Stimulated activated CD4-positive, alpha-beta T cell treated with anti-CD3 and anti-CD28 coated beads, Interleukin-4, amount 100 ng/mL, for 48 hours (primary cell): ENCODE measurements around the gene DDN.

Source experiments
- DNase-seq, 2 donors: peaks; one replicate each; pipeline ENCODE4 v3.0.0-alpha.2; 2020; ENCODE audit warnings: low read depth in 2 of 2

The DDN gene

GRCh38 chr12:49013428-49013827 lies 14.3 kb upstream of the DDN start:
- DNase-seq: no peak

DNA sequence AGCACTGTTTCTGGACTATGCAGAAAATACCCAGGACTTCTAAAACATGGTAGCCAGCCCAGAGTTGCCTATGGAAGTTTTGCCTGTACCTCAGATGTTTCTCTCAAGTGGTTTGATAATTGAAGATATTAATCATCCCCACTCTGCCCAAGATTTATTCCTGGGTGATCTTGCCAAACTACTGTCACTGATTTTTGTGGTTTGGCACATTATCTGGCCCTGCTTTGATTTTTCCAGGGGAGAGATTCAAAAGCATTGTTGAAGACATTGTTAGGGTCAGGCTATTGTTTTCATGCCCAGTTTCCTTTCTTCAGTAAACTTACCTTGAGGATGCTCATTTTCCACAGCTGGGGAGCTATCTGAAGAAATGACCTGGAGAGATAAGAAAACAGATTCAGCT lies 13.6 kb upstream of the DDN start:
- no peak for DNase-seq

DNA sequence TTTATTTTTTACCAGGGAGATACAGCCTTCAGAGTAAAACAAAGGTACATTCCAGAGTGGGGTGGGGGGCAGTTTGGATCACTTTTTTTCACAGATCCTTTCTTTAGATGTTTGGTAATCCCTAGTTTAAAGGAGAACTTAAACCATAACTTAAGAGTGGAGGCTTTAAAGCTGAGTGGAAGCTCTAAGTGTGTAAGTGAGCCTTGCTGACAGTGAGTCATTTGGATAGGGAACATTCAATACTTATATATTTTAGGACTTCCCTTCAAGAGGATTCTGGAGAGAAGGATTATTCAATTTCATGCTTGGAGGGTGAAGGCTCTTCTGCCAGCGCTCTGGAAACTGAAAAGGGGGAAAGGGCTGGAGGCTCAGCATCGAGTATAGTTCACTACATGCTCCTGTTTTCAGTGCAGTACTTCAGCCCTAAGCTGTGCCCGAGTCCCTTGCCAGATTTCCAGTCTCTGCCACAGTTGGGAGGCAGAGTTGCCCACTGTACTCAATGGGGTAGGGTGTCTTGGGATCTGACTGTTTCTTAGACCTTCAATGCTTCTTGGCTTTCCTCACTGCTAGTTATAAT lies 11.0 kb upstream of the DDN start:
- no peak for DNase-seq

- no peak for DNase-seq
Observed at GRCh38 chr12:49008943-49009342, 9.8 kb upstream of the DDN start.

DNA sequence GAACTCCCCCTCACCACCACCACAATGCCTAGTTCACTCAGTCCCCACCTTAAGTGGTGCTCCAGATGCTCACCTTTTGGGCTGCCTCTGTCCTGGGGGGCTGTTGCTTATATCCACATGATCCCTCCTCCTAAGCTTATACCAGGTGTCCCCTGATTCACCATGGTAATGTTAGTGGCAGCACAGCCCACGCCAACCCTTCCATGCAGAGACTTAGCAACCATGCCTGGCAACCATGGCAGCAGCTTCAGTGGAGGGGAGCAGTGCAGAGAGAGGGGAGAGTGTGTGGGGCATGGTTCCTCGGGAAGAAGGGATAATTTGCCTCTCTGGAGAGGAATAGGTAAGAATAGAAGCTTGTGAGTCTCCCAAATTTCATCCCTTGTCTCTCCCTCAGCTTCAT lies 1.2 kb upstream of the DDN start:
- no peak for DNase-seq

- DNase-seq: no peak
Observed at GRCh38 chr12:48998497-48999353, 450 bp downstream of the DDN start.

GRCh38 chr12:48997719-48998496 lies 1.3 kb downstream of the DDN start:
- no peak for DNase-seq

GRCh38 chr12:48996794-48997718 lies 2.1 kb downstream of the DDN start:
- peak in 1 of 2 donors; percentile 67 for DNase-seq

- DNase-seq: no peak
Observed at GRCh38 chr12:48995086-48995879, 3.9 kb downstream of the DDN start.

DNA sequence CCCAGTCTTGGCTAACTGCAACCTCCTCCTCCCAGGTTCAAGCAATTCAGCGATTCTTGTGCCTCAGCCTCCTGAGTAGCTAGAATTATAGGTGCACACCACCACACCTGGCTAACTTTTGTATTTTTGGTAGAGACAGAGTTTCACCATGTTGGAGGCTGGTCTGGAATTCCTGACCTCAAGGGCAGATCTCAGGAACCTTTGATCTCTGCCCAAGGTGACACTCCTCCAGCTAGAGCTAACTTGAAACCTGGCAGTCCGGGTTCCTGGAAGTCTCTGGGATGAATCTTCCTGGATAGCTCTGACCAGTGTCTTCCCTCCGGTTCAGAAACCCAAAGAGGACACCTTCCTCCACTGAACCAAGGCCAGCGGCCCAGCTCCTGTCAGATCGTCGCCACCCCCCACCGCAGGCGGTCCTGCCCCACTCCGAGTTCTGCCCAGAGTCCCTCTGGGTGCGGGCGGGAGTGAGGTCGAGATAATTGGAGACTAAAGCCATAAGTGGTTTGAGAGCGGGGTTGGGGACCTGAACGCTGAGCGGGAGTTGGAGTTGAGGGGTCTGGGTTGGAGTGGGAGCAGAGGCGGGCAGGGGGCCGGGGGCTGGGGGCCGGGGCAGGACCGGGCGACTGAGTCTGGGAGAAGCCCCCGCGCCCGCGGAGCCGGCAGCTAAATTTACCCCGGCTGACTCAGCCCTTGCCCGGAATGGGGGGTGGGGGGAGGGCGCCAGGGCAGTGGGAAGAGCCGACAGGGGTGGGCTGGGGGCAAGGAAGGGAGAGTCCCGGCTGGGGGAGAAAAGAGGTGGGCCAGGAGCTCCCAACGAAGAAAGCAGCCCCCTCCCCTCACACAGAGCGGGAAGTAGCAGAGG lies 4.7 kb downstream of the DDN start:
- no peak for DNase-seq

- no peak for DNase-seq
Observed at GRCh38 chr12:48993787-48994186, 5.4 kb downstream of the DDN start.

DNA sequence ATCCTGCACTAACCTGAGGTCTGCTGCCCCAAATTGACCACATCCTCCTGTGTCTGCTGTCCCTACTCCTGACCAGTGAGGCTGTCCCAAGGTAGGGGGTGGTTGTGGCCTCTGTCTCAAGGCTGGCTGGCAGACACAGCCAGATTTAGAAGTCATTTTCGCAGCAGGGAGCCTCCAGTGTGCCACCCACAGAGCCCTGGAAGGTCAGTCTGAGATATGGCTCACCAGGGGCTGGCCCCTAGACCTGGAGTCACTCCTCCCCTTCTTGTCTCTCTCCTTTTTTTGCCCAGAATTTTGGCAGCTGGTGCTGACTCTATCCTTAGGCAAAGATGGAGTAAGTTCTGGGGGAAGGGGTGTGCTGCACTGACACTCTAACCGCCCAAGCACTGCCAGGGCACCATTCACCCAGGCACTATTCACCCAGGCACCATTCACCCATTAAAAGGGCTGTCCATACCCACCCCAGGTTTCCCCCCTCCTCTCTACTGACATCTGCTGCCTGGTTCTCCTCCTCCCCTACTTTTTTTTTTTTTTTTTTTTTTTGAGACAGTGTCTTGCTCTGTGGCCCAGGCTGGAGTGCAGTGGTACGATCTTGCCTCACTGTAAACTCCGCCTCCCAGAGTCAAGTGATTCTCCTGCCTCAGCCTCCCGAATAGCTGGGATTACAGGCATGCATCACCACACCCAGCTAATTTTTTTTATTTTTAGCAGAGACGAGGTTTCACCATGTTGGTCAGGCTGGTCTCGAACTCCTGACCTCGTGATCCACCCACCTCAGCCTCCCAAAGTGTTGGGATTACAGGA lies 7.7 kb downstream of the DDN start:
- DNase-seq: no peak

DNA sequence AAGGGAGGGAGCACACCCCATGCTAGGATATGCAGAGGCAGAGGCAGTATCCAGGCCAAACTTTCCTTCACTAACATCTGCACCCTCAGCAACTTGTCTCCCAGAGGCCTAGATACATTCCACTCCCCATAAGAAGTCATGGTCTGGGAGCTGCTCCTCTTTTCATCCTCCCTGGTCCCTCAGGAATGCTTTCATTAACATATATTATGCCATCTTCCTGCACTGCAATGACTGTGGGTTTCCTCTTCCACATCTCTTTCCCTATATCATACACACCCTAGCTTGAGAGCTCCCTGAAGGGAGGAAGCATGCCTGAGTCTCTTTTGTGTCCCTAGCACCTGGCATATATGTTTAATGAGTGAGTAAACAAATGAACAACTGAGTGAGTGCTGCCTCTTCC lies 8.6 kb downstream of the DDN start:
- DNase-seq: no peak

DNA sequence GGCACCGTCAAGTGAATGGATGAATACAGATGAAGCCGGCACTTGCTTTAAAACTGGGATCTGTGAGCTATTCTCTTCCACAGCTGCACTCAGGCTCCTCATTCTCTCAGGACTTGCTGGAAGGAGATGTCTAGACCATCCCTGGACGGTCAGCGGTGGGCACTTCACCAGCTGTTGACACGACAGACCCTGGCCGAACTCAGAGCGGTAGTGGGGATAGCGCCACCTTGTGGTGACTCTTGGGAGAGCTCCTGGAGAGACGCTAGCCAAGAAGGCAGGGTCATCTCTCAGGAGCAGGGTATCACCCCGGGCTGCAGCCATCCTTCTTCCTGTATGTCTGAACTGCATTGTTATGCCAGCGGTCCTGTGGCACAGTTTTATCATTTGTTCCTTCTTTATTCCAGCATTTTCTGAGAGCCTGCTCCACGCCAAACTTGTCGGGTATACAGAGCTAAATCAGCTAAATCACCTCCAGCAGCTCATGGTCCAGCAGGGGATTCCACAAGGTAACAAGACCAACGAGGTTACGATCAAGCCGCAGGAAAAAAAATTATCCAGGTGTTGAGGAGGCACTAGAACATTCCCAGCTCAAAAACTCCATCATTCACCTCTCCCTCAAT lies 11.0 kb downstream of the DDN start:
- DNase-seq: peak; percentile 64 to 85

- DNase-seq: no peak
Observed at GRCh38 chr12:48986720-48987291, 12.4 kb downstream of the DDN start.

DNA sequence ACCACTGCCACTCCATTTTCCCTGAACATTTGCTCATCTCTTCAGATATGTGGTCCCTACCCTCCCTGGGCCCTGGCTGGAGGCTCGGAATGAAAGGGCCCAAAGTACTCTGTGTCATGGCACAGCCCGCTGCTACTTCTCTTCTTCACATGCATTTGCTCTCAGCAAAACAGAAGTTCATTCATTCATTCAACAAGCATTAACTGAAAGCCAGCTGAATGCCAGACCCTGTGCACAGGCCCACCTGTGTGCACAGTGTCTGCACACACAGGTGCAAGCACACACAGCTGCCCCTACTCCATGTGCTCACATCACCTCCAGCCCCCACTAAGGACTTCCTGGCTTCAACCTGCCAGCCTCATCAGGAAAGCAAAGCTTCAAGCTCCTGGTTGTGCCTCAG lies 13.3 kb downstream of the DDN start:
- no peak for DNase-seq

- DNase-seq: no peak
Observed at GRCh38 chr12:48985475-48985897, 13.7 kb downstream of the DDN start.

DNA sequence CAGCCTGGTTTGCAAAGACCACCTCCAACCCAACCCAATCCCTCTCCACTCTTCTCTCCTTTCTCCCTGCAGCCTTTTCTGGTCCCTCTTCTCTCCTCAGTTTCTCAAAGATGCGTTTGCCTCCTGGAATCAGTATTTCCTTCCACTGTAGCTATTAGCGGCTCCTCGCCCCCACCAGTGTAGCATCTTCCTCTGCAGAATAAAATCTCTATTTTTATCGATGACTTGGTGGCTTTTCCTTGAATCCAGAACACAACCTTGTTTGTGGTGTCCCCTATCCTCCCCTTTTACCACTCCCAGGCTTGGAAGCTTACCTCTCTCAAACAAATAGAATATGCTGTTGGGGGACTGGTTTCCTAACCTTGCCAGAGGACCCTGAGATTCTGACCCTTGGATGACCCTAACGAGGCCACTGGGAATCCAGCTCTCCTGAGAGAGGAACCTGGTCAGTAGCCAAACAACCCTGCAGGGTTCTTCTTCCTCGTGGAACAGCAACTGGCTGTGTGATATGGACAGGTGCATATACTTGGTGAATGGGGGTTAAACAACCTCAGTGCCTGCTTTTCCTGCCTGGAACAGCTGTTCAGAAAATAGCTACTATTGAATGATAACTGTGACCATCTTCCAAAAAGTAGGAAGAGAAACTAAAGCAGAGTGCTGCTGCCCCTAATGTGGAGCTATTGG lies 16.6 kb downstream of the DDN start:
- DNase-seq: no peak
